Osteoblast (primary cell): ENCODE measurements around the gene SHH. TPM values are rescaled to one million over a fixed set of nuclear protein-coding genes. Genes with fewer than 3 reads are reported as not detected.

Experiments
- DNase-seq: peaks from one replicate; pipeline ENCODE4 v3.0.0; 2011; ENCODE audit warnings: low spot score, mixed read lengths; ENCODE audit not compliant: insufficient read length; ENCODE audit errors: missing footprints
- H2AFZ ChIP-seq: 2 replicates; pipeline ENCODE4 v1.6.0; 2011; ENCODE audit warnings: mild to moderate bottlenecking, low read length
- H3K27ac ChIP-seq: 2 replicates; pipeline ENCODE4 v1.5.1; 2011; ENCODE audit warnings: mild to moderate bottlenecking, low read depth, low read length, moderate library complexity
- H3K27me3 ChIP-seq: 2 replicates; pipeline ENCODE4 v1.6.0; 2012; ENCODE audit warnings: mild to moderate bottlenecking, control low read depth, inconsistent platforms, low read length, moderate library complexity; ENCODE audit not compliant: insufficient read depth
- H3K36me3 ChIP-seq: 2 replicates; pipeline ENCODE4 v1.5.1; 2011; ENCODE audit warnings: mild to moderate bottlenecking, low read length, control low read depth, moderate library complexity; ENCODE audit not compliant: insufficient read depth
- H3K4me1 ChIP-seq: 2 replicates; pipeline ENCODE4 v1.5.1; 2011; ENCODE audit warnings: mild to moderate bottlenecking, low read length, control low read depth, moderate library complexity; ENCODE audit not compliant: insufficient read depth
- H3K4me2 ChIP-seq: 2 replicates; pipeline ENCODE4 v1.6.0; 2011; ENCODE audit warnings: mild to moderate bottlenecking, low read length; ENCODE audit not compliant: insufficient read depth
- H3K4me3 ChIP-seq: fragments of 200-600 bp; sonication (generic); 3 replicates; pipeline ENCODE4 v1.5.1; 2012; ENCODE audit warnings: mild to moderate bottlenecking, low read length, inconsistent platforms; ENCODE audit not compliant: insufficient read depth
- H3K79me2 ChIP-seq: 2 replicates; pipeline ENCODE4 v1.6.0; 2012; ENCODE audit warnings: mild to moderate bottlenecking, low read length, control low read depth, inconsistent platforms; ENCODE audit not compliant: insufficient read depth
- H3K9me3 ChIP-seq: 2 replicates; pipeline ENCODE4 v1.5.1; 2011; ENCODE audit warnings: low read depth, low read length, control low read depth
- H4K20me1 ChIP-seq: 2 replicates; pipeline ENCODE4 v1.6.0; 2012; ENCODE audit warnings: mild to moderate bottlenecking, low read length, control low read depth; ENCODE audit not compliant: insufficient read depth
- CTCF ChIP-seq: IDR thresholded peaks from 2 replicates; pipeline ENCODE4 v1.5.1; 2011; ENCODE audit warnings: mild to moderate bottlenecking, low read depth, low read length, moderate library complexity; ENCODE audit errors: extremely low read depth
- total RNA-seq: library from RNA; depleted of rRNA; stranded (reverse); fragments of >200 nt; gene quantifications from 2 replicates; pipeline ENCODE4 v1.2.3, GENCODE V29; 2012

SHH gene
- total RNA-seq, 1 donor, result not detected

GRCh38 chr7:155764438-155764793 is 47.8 kb downstream of the SHH start:
- H3K27me3 ChIP-seq, result no peaks in the 10 kb centered on the region
- no peaks in the 10 kb centered on the region for H3K9me3 ChIP-seq
- no peak overlapping the region for H3K4me3 ChIP-seq
- peaks cover 48% of the 10 kb centered on the region for H3K36me3 ChIP-seq
- no peaks in the 10 kb centered on the region for H3K4me1 ChIP-seq
- H2AFZ ChIP-seq, result no peak overlapping the region
- TF ChIP-seq CTCF, result no peak
- H4K20me1 ChIP-seq, result peaks cover 22% of the 10 kb centered on the region
- H3K79me2 ChIP-seq, result peaks cover 45% of the 10 kb centered on the region
- H3K4me2 ChIP-seq, result no peak overlapping the region
- no peak overlapping the region for H3K27ac ChIP-seq
- no peak for DNase-seq

GRCh38 chr7:155763691-155764437 is 48.4 kb downstream of the SHH start:
- H3K4me2 ChIP-seq, result no peak overlapping the region
- H3K4me1 ChIP-seq, result no peaks in the 10 kb centered on the region
- no peaks in the 10 kb centered on the region for H3K27me3 ChIP-seq
- DNase-seq, result no peak
- H3K36me3 ChIP-seq, result peaks cover 43% of the 10 kb centered on the region
- no peaks in the 10 kb centered on the region for H3K9me3 ChIP-seq
- H3K4me3 ChIP-seq, result no peak overlapping the region
- no peak for TF ChIP-seq CTCF
- H4K20me1 ChIP-seq, result peaks cover 22% of the 10 kb centered on the region
- H3K27ac ChIP-seq, result no peak overlapping the region
- peaks cover 47% of the 10 kb centered on the region for H3K79me2 ChIP-seq
- no peak overlapping the region for H2AFZ ChIP-seq

- no peak for TF ChIP-seq CTCF
- H4K20me1 ChIP-seq, result peaks cover 29% of the 10 kb centered on the region
- no peak for DNase-seq
- peaks cover 42% of the 10 kb centered on the region for H3K36me3 ChIP-seq
- H3K27me3 ChIP-seq, result no peaks in the 10 kb centered on the region
- H3K4me3 ChIP-seq, result no peak overlapping the region
- H3K79me2 ChIP-seq, result peaks cover 55% of the 10 kb centered on the region
- no peak overlapping the region for H3K4me2 ChIP-seq
- H3K9me3 ChIP-seq, result no peaks in the 10 kb centered on the region
- no peak overlapping the region for H3K27ac ChIP-seq
- H3K4me1 ChIP-seq, result no peaks in the 10 kb centered on the region
- H2AFZ ChIP-seq, result no peak overlapping the region
Measured at GRCh38 chr7:155763122-155763521, 49.1 kb downstream of the SHH start.

- peaks cover 37% of the 10 kb centered on the region for H3K36me3 ChIP-seq
- no peak for DNase-seq
- no peak overlapping the region for H3K4me2 ChIP-seq
- H3K9me3 ChIP-seq, result no peaks in the 10 kb centered on the region
- no peaks in the 10 kb centered on the region for H3K4me1 ChIP-seq
- H3K79me2 ChIP-seq, result peaks cover 59% of the 10 kb centered on the region
- TF ChIP-seq CTCF, result no peak
- H3K27ac ChIP-seq, result no peak overlapping the region
- peaks cover 29% of the 10 kb centered on the region for H4K20me1 ChIP-seq
- no peak overlapping the region for H3K4me3 ChIP-seq
- no peaks in the 10 kb centered on the region for H3K27me3 ChIP-seq
- no peak overlapping the region for H2AFZ ChIP-seq
Measured at GRCh38 chr7:155762655-155763054, 49.6 kb downstream of the SHH start.
